Loucy (cell line): ENCODE data around the gene ADARB2.

ENCODE experiments used
- H2AFZ ChIP-seq: fragments of 200-600 bp; sonication (generic); 2 replicates; pipeline ENCODE4 v1.6.0; 2016; ENCODE audit warnings: antibody characterized with exemption, mild to moderate bottlenecking, low read length, moderate library complexity
- H3F3A ChIP-seq: fragments of 200-600 bp; 2 replicates; pipeline ENCODE4 v1.6.0; 2016; ENCODE audit warnings: antibody characterized with exemption, low read depth, mild to moderate bottlenecking
- H3K27me3 ChIP-seq: fragments of 200-600 bp; sonication (generic); 2 replicates; pipeline ENCODE4 v1.6.1; 2014; ENCODE audit warnings: low read length, mild to moderate bottlenecking; ENCODE audit not compliant: insufficient read depth, poor library complexity, severe bottlenecking
- H3K36me3 ChIP-seq: fragments of 200-600 bp; sonication (generic); 2 replicates; pipeline ENCODE4 v1.6.1; 2016; ENCODE audit warnings: low read length; ENCODE audit not compliant: insufficient read depth
- H3K4me1 ChIP-seq: fragments of 200-600 bp; sonication (generic); 2 replicates; pipeline ENCODE4 v1.5.1; 2014; ENCODE audit warnings: low read length, mild to moderate bottlenecking; ENCODE audit not compliant: insufficient read depth, poor library complexity, severe bottlenecking
- H3K4me2 ChIP-seq: fragments of 200-600 bp; sonication (generic); 2 replicates; pipeline ENCODE4 v1.6.0; 2014; ENCODE audit warnings: antibody characterized with exemption, low read length, low read depth, mild to moderate bottlenecking; ENCODE audit not compliant: poor library complexity, severe bottlenecking
- H3K4me3 ChIP-seq: fragments of 200-600 bp; sonication (generic); 2 replicates; pipeline ENCODE4 v1.5.1; 2014; ENCODE audit warnings: low read length, mild to moderate bottlenecking, mixed read lengths; ENCODE audit not compliant: poor library complexity, severe bottlenecking
- H3K79me2 ChIP-seq: fragments of 200-600 bp; sonication (generic); 2 replicates; pipeline ENCODE4 v1.6.1; 2014; ENCODE audit warnings: low read length; ENCODE audit not compliant: insufficient read depth
- H3K9ac ChIP-seq: fragments of 200-600 bp; sonication (generic); 2 replicates; pipeline ENCODE4 v1.6.0; 2014; ENCODE audit warnings: mild to moderate bottlenecking, low read depth, low read length, moderate library complexity; ENCODE audit not compliant: poor library complexity, severe bottlenecking
- H3K9me2 ChIP-seq: fragments of 200-600 bp; sonication (generic); replicated peaks from 2 replicates; pipeline ENCODE4 v1.6.1; 2016; ENCODE audit warnings: low read depth, low read length, mixed read lengths
- H3K9me3 ChIP-seq: fragments of 200-600 bp; sonication (generic); 2 replicates; pipeline ENCODE4 v1.6.1; 2014; ENCODE audit warnings: mild to moderate bottlenecking, antibody characterized with exemption, low read length, low read depth; ENCODE audit not compliant: insufficient read depth
- H4K20me1 ChIP-seq: fragments of 200-600 bp; sonication (generic); 2 replicates; pipeline ENCODE4 v1.6.0; 2014; ENCODE audit warnings: antibody characterized with exemption, low read length, mild to moderate bottlenecking; ENCODE audit not compliant: insufficient read depth, poor library complexity, severe bottlenecking
- EZH2phosphoT487 ChIP-seq: fragments of 200-600 bp; IDR thresholded peaks from 2 replicates; pipeline ENCODE4 v1.6.1; 2018; ENCODE audit warnings: antibody characterized with exemption, mild to moderate bottlenecking, moderate library complexity, borderline replicate concordance
- TF ChIP-seq, protein P1 (sequence below): fragments of 200-600 bp; sonication (generic); conservative IDR thresholded peaks from 2 replicates; pipeline ENCODE4 v1.5.1; 2014; ENCODE audit warnings: mild to moderate bottlenecking, antibody characterized with exemption, low read length

Gene ADARB2

DNA sequence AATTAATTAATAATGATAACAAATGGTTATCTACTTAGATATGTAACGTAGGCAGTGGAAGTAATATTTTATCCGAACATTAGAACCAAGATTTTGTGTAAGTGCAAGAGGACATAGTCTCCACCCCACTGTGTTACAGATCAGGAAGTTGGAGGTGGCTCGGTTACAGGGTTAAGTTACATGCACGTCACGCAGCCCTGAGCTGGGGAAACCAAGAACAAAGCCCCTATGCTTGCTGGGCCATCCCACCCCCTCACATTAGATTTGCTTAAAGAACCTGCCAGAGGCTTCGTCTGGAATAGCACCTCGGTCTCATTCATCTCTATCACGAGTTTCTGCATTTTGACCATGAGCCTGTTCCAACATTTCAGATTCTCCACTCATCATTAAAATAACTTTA, 214.1 kb downstream of the ADARB2 start:
- no peak overlapping the region for H3K9ac ChIP-seq
- no peaks in the 10 kb centered on the region for H3K4me1 ChIP-seq
- no peak overlapping the region for H3K4me3 ChIP-seq
- H3K9me3 ChIP-seq = no peaks in the 10 kb centered on the region
- no peak overlapping the region for H2AFZ ChIP-seq
- no peaks in the 10 kb centered on the region for H3K36me3 ChIP-seq
- H3K9me2 ChIP-seq = no peaks in the 10 kb centered on the region
- H3K27me3 ChIP-seq = no peaks in the 10 kb centered on the region
- no peaks in the 10 kb centered on the region for H4K20me1 ChIP-seq
- no peaks in the 10 kb centered on the region for H3F3A ChIP-seq
- H3K4me2 ChIP-seq = no peak overlapping the region
- TF ChIP-seq EZH2phosphoT487 = no peak
- TF ChIP-seq, protein P1, sequence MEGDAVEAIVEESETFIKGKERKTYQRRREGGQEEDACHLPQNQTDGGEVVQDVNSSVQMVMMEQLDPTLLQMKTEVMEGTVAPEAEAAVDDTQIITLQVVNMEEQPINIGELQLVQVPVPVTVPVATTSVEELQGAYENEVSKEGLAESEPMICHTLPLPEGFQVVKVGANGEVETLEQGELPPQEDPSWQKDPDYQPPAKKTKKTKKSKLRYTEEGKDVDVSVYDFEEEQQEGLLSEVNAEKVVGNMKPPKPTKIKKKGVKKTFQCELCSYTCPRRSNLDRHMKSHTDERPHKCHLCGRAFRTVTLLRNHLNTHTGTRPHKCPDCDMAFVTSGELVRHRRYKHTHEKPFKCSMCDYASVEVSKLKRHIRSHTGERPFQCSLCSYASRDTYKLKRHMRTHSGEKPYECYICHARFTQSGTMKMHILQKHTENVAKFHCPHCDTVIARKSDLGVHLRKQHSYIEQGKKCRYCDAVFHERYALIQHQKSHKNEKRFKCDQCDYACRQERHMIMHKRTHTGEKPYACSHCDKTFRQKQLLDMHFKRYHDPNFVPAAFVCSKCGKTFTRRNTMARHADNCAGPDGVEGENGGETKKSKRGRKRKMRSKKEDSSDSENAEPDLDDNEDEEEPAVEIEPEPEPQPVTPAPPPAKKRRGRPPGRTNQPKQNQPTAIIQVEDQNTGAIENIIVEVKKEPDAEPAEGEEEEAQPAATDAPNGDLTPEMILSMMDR = no peak
- no peaks in the 10 kb centered on the region for H3K79me2 ChIP-seq

DNA sequence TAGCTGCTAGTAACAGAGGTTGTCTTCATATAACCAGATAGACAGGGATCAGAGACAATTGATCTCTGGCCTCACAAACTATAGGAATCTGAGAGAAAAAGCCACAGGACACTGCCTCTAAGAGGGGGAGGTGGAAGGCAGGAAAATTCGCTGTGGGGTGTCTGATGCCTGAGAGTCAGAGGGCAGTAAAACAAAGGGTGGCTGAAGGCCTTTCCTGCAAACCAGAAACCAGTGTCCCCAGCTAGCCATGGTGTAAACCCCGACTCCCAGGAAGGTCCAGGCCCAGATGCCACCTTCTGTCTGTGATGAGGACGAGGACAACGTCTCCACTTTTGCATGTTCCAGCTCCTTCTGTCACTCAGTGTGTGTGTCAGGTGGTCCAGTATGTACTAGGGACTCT, 215.1 kb downstream of the ADARB2 start:
- Histone ChIP-seq H3K9me2 (no peaks in the 10 kb centered on the region), H3K4me2 (no peak overlapping the region), H3K36me3 (no peaks in the 10 kb centered on the region), H3F3A (no peaks in the 10 kb centered on the region), H3K9ac (no peak overlapping the region), H3K9me3 (no peaks in the 10 kb centered on the region), H4K20me1 (no peaks in the 10 kb centered on the region), H2AFZ (no peak overlapping the region), H3K79me2 (no peaks in the 10 kb centered on the region), H3K4me3 (no peak overlapping the region), H3K27me3 (no peaks in the 10 kb centered on the region), H3K4me1 (no peaks in the 10 kb centered on the region)
- no peak for TF ChIP-seq EZH2phosphoT487
- TF ChIP-seq, protein P1 = no peak

DNA sequence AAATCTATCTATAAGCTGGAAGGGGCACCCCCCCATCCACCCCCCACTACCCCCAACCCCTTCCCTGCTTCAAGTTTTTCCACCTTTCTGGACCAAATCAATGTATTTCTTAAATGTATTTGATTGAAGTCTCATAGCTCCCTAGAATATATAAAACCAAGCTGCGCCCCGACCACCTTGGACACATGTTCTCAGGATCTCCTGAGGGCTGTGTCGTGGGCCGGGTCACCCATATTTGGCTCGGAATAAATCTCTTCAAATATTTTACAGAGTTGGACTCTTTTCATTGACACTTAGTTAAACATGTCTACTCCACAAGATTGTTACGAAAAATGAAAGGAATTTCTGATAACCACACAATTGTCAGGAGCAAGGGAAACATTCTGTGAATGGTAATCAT, 215.6 kb downstream of the ADARB2 start:
- Histone ChIP-seq H3K36me3 (no peaks in the 10 kb centered on the region), H3K4me2 (no peak overlapping the region), H3K4me1 (no peaks in the 10 kb centered on the region), H3K4me3 (no peak overlapping the region), H3F3A (no peaks in the 10 kb centered on the region), H3K27me3 (no peaks in the 10 kb centered on the region), H3K9ac (no peak overlapping the region), H4K20me1 (no peaks in the 10 kb centered on the region), H2AFZ (no peak overlapping the region), H3K9me2 (no peaks in the 10 kb centered on the region), H3K79me2 (no peaks in the 10 kb centered on the region), H3K9me3 (no peaks in the 10 kb centered on the region)
- TF ChIP-seq, protein P1 = no peak
- no peak for TF ChIP-seq EZH2phosphoT487
